K562 (cell line): Measurements from ENCODE around the gene PLCG2. TPM values are rescaled to one million over a fixed set of nuclear protein-coding genes. Genes with fewer than 3 reads are reported as not detected.

Experiments
- ATAC-seq: fragments of 200-7000 bp; cut with Tn5 transposase; 3 replicates; pipeline ENCODE4 v1.9.1; 2020; ENCODE audit warnings: moderate library complexity
- BruUV-seq: library from RNA; stranded (reverse); fragments of 400-500 nt; replicated peaks from 2 replicates; lab custom pipeline; 2021; lab: Mats Ljungman, UMichigan
- CTCF ChIA-PET: fragments of 300-600 bp; formaldehyde crosslinking; extraction: SDS; loops from one replicate; lab custom pipeline; 2021; ENCODE audit warnings: low intra/inter-chr PET ratio; lab: Yijun Ruan, JAX
- POLR2A ChIA-PET: fragments of 300-600, 350-650 bp; sonication (Branson Sonifier 250); formaldehyde crosslinking; extraction: SDS; loops from one replicate; lab custom pipeline; 2021; ENCODE audit warnings: antibody characterized with exemption, inconsistent platforms; lab: Yijun Ruan, JAX
- DNase-seq, 4 experiments: peaks; one replicate each; pipeline versions ENCODE4 v3.0.0 to v3.0.0-alpha.2; 2011 to 2018; ENCODE audit warnings: low spot score in 3 of 4, mixed read lengths in 3 of 4; ENCODE audit errors: extremely low read depth in 1 of 4
- FAIRE-seq: peaks from 2 replicates; lab custom pipeline; 2011; peaks lifted over from hg19 to GRCh38; lab: Jason Lieb, UNC
- H2AFZ ChIP-seq: 2 replicates; pipeline ENCODE4 v1.6.0; 2011; ENCODE audit warnings: low read depth, low read length, control low read depth, inconsistent platforms
- H3K27ac ChIP-seq: fragments of 200-600 bp; 3 replicates; pipeline ENCODE4 v1.8.0; 2011; ENCODE audit warnings: low read depth, mild to moderate bottlenecking, control low read depth, inconsistent platforms, low read length, moderate library complexity, mixed read lengths; ENCODE audit errors: extremely low read depth
- H3K27me3 ChIP-seq, 2 experiments: fragments of 300-600 bp in 1 of 2; 2 replicates in 1 of 2; 3 replicates in 1 of 2; pipeline versions ENCODE4 v1.6.0 to v1.8.0; 2011; ENCODE audit warnings: inconsistent platforms in 2 of 2, low read length in 2 of 2, mild to moderate bottlenecking in 1 of 2, mixed read lengths in 1 of 2, moderate library complexity in 1 of 2; ENCODE audit not compliant: control insufficient read depth in 2 of 2, insufficient read depth in 2 of 2
- H3K36me3 ChIP-seq: fragments of 300-600 bp; 3 replicates; pipeline ENCODE4 v1.8.0; 2011; ENCODE audit warnings: mild to moderate bottlenecking, low read length, inconsistent platforms; ENCODE audit not compliant: control insufficient read depth, insufficient read depth
- H3K4me1 ChIP-seq, 2 experiments: fragments of 200-600 bp in 1 of 2; replicated peaks in 1 of 2; 2 replicates in 1 of 2; 3 replicates in 1 of 2; pipeline versions ENCODE4 v1.5.1 to v1.8.0; 2011; ENCODE audit warnings: inconsistent platforms in 2 of 2, low read length in 2 of 2, mild to moderate bottlenecking in 1 of 2, mixed read lengths in 1 of 2, moderate library complexity in 1 of 2; ENCODE audit not compliant: control insufficient read depth in 2 of 2, insufficient read depth in 2 of 2
- H3K4me2 ChIP-seq: 2 replicates; pipeline ENCODE4 v1.6.1; 2011; ENCODE audit warnings: low read length, control low read depth, inconsistent platforms, mixed read lengths; ENCODE audit not compliant: insufficient read depth
- H3K4me3 ChIP-seq: fragments of 200-600 bp; sonication (generic), shearing (Covaris generic); 2 replicates; pipeline ENCODE4 v1.5.1; 2016; ENCODE audit warnings: control low read depth, inconsistent platforms
- H3K79me2 ChIP-seq: fragments of 200-600 bp; 3 replicates; pipeline ENCODE4 v1.8.0; 2011; ENCODE audit warnings: low read length, inconsistent platforms; ENCODE audit not compliant: control insufficient read depth, insufficient read depth
- H3K9ac ChIP-seq, 2 experiments: 2 replicates each; pipeline versions ENCODE4 v1.6.0 to v1.6.1; 2011; ENCODE audit warnings: low read depth in 2 of 2, low read length in 2 of 2, control low read depth in 1 of 2, inconsistent platforms in 1 of 2, mild to moderate bottlenecking in 1 of 2, mixed read lengths in 1 of 2; ENCODE audit not compliant: insufficient read depth in 1 of 2
- H3K9me1 ChIP-seq: one replicate; pipeline ENCODE4 v1.6.0; 2011; ENCODE audit warnings: inconsistent platforms, mild to moderate bottlenecking, low read length, moderate library complexity; ENCODE audit not compliant: control insufficient read depth, insufficient read depth
- H3K9me3 ChIP-seq: replicated peaks from 2 replicates; pipeline ENCODE4 v1.5.1; 2011; ENCODE audit warnings: low read depth, low read length, inconsistent platforms; ENCODE audit not compliant: control insufficient read depth, insufficient read depth
- H4K20me1 ChIP-seq: replicated peaks from 2 replicates; pipeline ENCODE4 v1.6.1; 2011; ENCODE audit warnings: low read length, inconsistent platforms, mixed read lengths; ENCODE audit not compliant: control insufficient read depth, insufficient read depth
- FOXA3 ChIP-seq, 2 experiments: fragments of 450-650 bp in 1 of 2; sonication (generic) in 1 of 2; formaldehyde crosslinking; IDR thresholded peaks in 1 of 2; conservative IDR thresholded peaks in 1 of 2; 2 replicates each; pipeline versions ENCODE4 v1.4.0 to v1.8.0; 2020 to 2022; ENCODE audit warnings: mild to moderate bottlenecking in 2 of 2, missing genetic modification reagents in 1 of 2
- GATAD2A ChIP-seq: fragments of 450-650 bp; IDR thresholded peaks from 2 replicates; pipeline ENCODE4 v1.6.1; 2017
- NFIC ChIP-seq: fragments of 450-650 bp; IDR thresholded peaks from 2 replicates; pipeline ENCODE4 v1.6.1; 2017; ENCODE audit warnings: mild to moderate bottlenecking, inconsistent platforms
- RB1 ChIP-seq: fragments of 450-650 bp; IDR thresholded peaks from 2 replicates; pipeline ENCODE4 v1.6.1; 2017; ENCODE audit warnings: low read depth, mild to moderate bottlenecking
- STAT5B ChIP-seq: fragments of 250-450 bp; sonication (Bioruptor Pico); IDR thresholded peaks from 2 replicates; pipeline ENCODE4 v1.8.0; 2021; ENCODE audit warnings: mild to moderate bottlenecking, inconsistent platforms
- ZNF263 ChIP-seq: sonication (generic); formaldehyde crosslinking; IDR thresholded peaks from 2 replicates; pipeline ENCODE4 v1.8.0; 2022; ENCODE audit warnings: mild to moderate bottlenecking, missing genetic modification reagents, borderline replicate concordance
- ZNF589 ChIP-seq: fragments of 200-800 bp; sonication (Bioruptor generic); IDR thresholded peaks from 2 replicates; pipeline ENCODE4 v1.6.1; 2016; ENCODE audit warnings: low read depth, missing genetic modification characterization, missing compliant biosample characterization
- WGBS: fragments of 100-300 bp; shearing (Covaris generic); methylation state at CpG from one replicate; pipeline ENCODE4 v1.1.6; 2016; ENCODE audit warnings: low coverage, mixed read lengths; ENCODE audit not compliant: insufficient coverage; ENCODE audit errors: missing lambda C conversion rate; 5-methylcytosine and 5-hydroxymethylcytosine counted together
- in situ Hi-C: fragments of 300-500 bp; cut with MboI; formaldehyde crosslinking; loops from 4 replicates; pipeline ENCODE4 v1.15.0; 2018; ENCODE audit warnings: inconsistent platforms, mixed read lengths
- intact Hi-C: fragments of 100-400 bp; cut with micrococcal nuclease; formaldehyde crosslinking; loops from 2 replicates; pipeline ENCODE4 v1.14.2; 2022
- polyA plus RNA-seq, 8 experiments: library from polyadenylated mRNA; depleted of rRNA in 4 of 8; stranded (reverse) in 5 of 8; unstranded in 3 of 8; fragments of >200 nt; fragmentation: Nextera tagmentation in 2 of 8; fragmentation: Illumina TruSeq in 1 of 8; extraction: Ambion mirVana in 2 of 8; extraction: Trizol in 1 of 8; gene quantifications; 2 replicates each; pipeline versions ENCODE4 v1.2.1 to v1.2.3, GENCODE V29; 2011 to 2014; ENCODE audit warnings: inconsistent platforms in 1 of 8, missing spikeins in 1 of 8
- total RNA-seq, 7 experiments: library from RNA; depleted of rRNA in 6 of 7; stranded (reverse); fragments of >200 nt in 6 of 7; fragmentation: Illumina TruSeq in 2 of 7; extraction: Trizol in 2 of 7; gene quantifications; 2 replicates each; pipeline versions ENCODE4 v1.2.1 to v1.2.3, GENCODE V29; 2011 to 2021; ENCODE audit warnings: low replicate concordance in 1 of 7
- TF ChIP-seq, protein P1 (sequence below), 2 experiments: fragments of 450-650 bp; formaldehyde crosslinking in 1 of 2; IDR thresholded peaks; 2 replicates each; pipeline versions ENCODE4 v1.4.0 to v1.6.1; 2014 to 2020; ENCODE audit warnings: mild to moderate bottlenecking in 2 of 2, borderline replicate concordance in 1 of 2, low read depth in 1 of 2
- TF ChIP-seq, protein P2 (sequence below), 2 experiments: fragments of 450-650 bp in 1 of 2; sonication (generic) in 1 of 2; formaldehyde crosslinking; conservative IDR thresholded peaks; 2 replicates each; pipeline versions ENCODE4 v1.4.0 to v1.8.1; 2020 to 2022; ENCODE audit warnings: mild to moderate bottlenecking in 1 of 2, missing genetic modification reagents in 1 of 2
- TF ChIP-seq, protein P3 (sequence below): IDR thresholded peaks from 3 replicates; pipeline ENCODE4 v1.6.1; 2011; ENCODE audit warnings: borderline replicate concordance, mild to moderate bottlenecking; ENCODE audit not compliant: insufficient read length, insufficient read depth

Gene PLCG2
- total and polyA plus RNA-seq, 9 of the 15 experiments (the other 6 are each of a cell fraction or from before 2014, with no cell fraction given) = 0.94 to 7.1 (median 3.1) TPM

DNA sequence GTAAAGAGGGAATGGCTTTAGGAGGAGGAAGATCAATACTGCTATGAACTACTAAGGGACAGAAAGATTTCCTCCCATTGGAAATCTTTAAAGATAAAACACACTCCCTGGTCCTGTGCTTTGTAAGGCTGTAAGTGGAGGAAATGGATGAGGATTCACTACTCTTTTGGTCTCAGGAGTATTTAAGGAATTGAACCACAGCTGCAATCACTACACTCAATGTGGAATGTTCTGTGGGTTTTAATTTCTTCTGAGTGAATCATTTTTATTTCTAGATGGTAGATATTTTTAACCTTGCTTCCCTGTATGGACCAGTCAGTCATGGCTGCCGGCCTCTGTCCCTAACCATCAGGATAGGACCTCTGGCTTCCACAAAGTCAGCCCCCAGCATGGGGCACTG is 166.6 kb downstream of the PLCG2 start (continued):
- TF ChIP-seq, protein P1, sequence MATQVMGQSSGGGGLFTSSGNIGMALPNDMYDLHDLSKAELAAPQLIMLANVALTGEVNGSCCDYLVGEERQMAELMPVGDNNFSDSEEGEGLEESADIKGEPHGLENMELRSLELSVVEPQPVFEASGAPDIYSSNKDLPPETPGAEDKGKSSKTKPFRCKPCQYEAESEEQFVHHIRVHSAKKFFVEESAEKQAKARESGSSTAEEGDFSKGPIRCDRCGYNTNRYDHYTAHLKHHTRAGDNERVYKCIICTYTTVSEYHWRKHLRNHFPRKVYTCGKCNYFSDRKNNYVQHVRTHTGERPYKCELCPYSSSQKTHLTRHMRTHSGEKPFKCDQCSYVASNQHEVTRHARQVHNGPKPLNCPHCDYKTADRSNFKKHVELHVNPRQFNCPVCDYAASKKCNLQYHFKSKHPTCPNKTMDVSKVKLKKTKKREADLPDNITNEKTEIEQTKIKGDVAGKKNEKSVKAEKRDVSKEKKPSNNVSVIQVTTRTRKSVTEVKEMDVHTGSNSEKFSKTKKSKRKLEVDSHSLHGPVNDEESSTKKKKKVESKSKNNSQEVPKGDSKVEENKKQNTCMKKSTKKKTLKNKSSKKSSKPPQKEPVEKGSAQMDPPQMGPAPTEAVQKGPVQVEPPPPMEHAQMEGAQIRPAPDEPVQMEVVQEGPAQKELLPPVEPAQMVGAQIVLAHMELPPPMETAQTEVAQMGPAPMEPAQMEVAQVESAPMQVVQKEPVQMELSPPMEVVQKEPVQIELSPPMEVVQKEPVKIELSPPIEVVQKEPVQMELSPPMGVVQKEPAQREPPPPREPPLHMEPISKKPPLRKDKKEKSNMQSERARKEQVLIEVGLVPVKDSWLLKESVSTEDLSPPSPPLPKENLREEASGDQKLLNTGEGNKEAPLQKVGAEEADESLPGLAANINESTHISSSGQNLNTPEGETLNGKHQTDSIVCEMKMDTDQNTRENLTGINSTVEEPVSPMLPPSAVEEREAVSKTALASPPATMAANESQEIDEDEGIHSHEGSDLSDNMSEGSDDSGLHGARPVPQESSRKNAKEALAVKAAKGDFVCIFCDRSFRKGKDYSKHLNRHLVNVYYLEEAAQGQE (IDR thresholded peaks at IDR 0.05; ENCODE audit: borderline replicate concordance) = no peak
- TF ChIP-seq, protein P1 (CRISPR knock-in tag; IDR thresholded peaks at IDR 0.05; ENCODE audit: low read depth) = no peak

DNA sequence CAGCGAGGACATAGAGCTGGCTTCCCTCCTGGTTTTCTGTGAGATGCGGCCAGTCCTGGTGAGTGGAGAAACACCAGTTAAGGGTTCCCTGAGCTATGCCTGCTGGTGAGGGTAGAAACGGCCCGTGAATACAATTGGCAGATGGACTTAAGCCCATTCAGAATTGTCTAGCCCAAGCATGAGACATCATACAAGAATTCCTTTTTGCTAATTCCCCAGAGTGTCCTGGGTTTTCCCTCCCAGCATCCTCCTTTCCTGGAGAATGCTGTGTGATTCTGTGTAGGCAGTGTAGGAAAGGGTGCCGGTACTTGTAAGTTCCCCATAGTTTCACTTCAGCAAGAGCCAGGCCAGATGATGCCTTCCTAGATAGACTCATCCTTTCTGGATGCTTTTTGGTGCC is 167.1 kb downstream of the PLCG2 start:
- ATAC-seq (no peak), DNase-seq (no peak), FAIRE-seq (no peak)
- no peaks in the 10 kb centered on the region for H3K4me1 ChIP-seq
- H3K4me3 ChIP-seq = no peak overlapping the region
- ChIA-PET CTCF (no interaction called here), POLR2A (interaction anchor here (0.6 kb wide), 1 partner anchor 99 kb away, joined by 3 read pairs; no protein-coding TSS in a partner anchor)
- intact Hi-C loops (no loop called here), in situ Hi-C loops (no loop called here)
- no peak overlapping the region for H3K9ac ChIP-seq
- 1% methylated on average over 5 of the region's 5 CpGs for WGBS
- H3K9me3 ChIP-seq = no peaks in the 10 kb centered on the region
- BruUV-seq = no TSS peak
- peaks cover 3 to 16% of the 10 kb centered on the region in 2 experiments; a peak in 2 of 5 replicates for H3K27me3 ChIP-seq
- no peaks in the 10 kb centered on the region for H3K36me3 ChIP-seq
- no peak overlapping the region for H2AFZ ChIP-seq
- no peak overlapping the region for H3K27ac ChIP-seq
- no peak overlapping the region for H3K4me2 ChIP-seq
- no peaks in the 10 kb centered on the region for H4K20me1 ChIP-seq
- H3K79me2 ChIP-seq = no peaks in the 10 kb centered on the region
- H3K9me1 ChIP-seq = no peaks in the 10 kb centered on the region
- TF ChIP-seq GATAD2A = no peak
- no peak for TF ChIP-seq RB1
- no peak for TF ChIP-seq FOXA3 (CRISPR knock-in tag; conservative IDR thresholded peaks at IDR 0.05 in 1 of 2, IDR thresholded peaks at IDR 0.05 in 1 of 2)
- TF ChIP-seq ZNF263 (CRISPR knock-in tag) = no peak
- TF ChIP-seq ZNF589 (CRISPR knock-in tag) = no peak
- TF ChIP-seq, protein P2, sequence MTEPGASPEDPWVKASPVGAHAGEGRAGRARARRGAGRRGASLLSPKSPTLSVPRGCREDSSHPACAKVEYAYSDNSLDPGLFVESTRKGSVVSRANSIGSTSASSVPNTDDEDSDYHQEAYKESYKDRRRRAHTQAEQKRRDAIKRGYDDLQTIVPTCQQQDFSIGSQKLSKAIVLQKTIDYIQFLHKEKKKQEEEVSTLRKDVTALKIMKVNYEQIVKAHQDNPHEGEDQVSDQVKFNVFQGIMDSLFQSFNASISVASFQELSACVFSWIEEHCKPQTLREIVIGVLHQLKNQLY (CRISPR knock-in tag; conservative IDR thresholded peaks at IDR 0.05) = no peak
- TF ChIP-seq STAT5B (CRISPR knock-in tag) = no peak
- TF ChIP-seq, protein P3, sequence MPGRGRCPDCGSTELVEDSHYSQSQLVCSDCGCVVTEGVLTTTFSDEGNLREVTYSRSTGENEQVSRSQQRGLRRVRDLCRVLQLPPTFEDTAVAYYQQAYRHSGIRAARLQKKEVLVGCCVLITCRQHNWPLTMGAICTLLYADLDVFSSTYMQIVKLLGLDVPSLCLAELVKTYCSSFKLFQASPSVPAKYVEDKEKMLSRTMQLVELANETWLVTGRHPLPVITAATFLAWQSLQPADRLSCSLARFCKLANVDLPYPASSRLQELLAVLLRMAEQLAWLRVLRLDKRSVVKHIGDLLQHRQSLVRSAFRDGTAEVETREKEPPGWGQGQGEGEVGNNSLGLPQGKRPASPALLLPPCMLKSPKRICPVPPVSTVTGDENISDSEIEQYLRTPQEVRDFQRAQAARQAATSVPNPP = no peak
- no peak for TF ChIP-seq NFIC
